ENCODE results near the gene TAGLN. TPM values are rescaled to one million over a fixed set of nuclear protein-coding genes. Genes with fewer than 3 reads are reported as not detected.

Gene TAGLN
- polyA plus RNA-seq, 1 experiment: 3,100 TPM

DNA sequence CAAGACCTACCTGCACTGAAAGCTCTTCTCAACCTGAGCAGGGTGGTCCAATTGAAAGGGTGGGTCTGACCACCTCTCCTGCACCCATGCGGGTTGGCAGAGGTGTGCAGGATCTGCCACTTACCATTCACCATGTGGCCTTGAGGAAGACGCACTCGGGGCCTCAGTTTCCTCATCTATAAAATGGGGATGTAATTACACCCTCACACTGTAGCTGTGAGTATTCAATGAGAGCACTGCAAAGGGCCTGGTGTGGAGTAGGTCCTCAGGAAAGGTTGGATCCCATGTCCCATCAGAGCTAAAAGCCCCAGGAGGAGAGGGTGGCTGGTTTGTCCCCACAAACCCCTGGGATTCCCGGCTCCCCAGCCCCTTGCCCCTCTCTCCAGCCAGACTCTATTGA lies 557 bp upstream of the TAGLN start:
- peak overlapping the region; percentile 88 for H3K4me3 ChIP-seq (ENCODE audit: low read depth, low read length)
- ChIA-PET POLR2A (interaction anchor here (0.6 to 2.4 kb wide), 4 partner anchors 15 to 60 kb away, joined by 3 to 15 read pairs (median 5); no protein-coding TSS in a partner anchor), CTCF (interaction anchor here (0.9 to 2.0 kb wide), 4 partner anchors 24 to 30 kb away, joined by 3 to 4 read pairs (median 3); no protein-coding TSS in a partner anchor)
- peak overlapping the region; percentile 96 for H3K27ac ChIP-seq (ENCODE audit: low read depth, low read length)
- no peak for DNase-seq (ENCODE audit: low read depth, low spot score)
- H3K27me3 ChIP-seq (ENCODE audit: control insufficient read depth, insufficient read depth, low read length): no peaks in the 10 kb centered on the region
- no peaks in the 10 kb centered on the region; the same call in 1 of the 2 replicates for H3K9me3 ChIP-seq (ENCODE audit: control insufficient read depth, insufficient read depth, low read length)
- TF ChIP-seq, protein P1, sequence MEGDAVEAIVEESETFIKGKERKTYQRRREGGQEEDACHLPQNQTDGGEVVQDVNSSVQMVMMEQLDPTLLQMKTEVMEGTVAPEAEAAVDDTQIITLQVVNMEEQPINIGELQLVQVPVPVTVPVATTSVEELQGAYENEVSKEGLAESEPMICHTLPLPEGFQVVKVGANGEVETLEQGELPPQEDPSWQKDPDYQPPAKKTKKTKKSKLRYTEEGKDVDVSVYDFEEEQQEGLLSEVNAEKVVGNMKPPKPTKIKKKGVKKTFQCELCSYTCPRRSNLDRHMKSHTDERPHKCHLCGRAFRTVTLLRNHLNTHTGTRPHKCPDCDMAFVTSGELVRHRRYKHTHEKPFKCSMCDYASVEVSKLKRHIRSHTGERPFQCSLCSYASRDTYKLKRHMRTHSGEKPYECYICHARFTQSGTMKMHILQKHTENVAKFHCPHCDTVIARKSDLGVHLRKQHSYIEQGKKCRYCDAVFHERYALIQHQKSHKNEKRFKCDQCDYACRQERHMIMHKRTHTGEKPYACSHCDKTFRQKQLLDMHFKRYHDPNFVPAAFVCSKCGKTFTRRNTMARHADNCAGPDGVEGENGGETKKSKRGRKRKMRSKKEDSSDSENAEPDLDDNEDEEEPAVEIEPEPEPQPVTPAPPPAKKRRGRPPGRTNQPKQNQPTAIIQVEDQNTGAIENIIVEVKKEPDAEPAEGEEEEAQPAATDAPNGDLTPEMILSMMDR (IDR thresholded peaks at IDR 0.05; ENCODE audit: low read depth, low read length): no peak

GRCh38 chr11:117199916-117200812 lies 994 bp downstream of the TAGLN start:
- TF ChIP-seq, protein P1 (IDR thresholded peaks at IDR 0.05; ENCODE audit: low read depth, low read length): no peak
- Histone ChIP-seq H3K4me3 (ENCODE audit: low read depth, low read length) (peak overlapping the region; percentile 88), H3K9me3 (ENCODE audit: control insufficient read depth, insufficient read depth, low read length) (no peaks in the 10 kb centered on the region; the same call in 1 of the 2 replicates), H3K27me3 (ENCODE audit: control insufficient read depth, insufficient read depth, low read length) (no peaks in the 10 kb centered on the region), H3K27ac (ENCODE audit: low read depth, low read length) (peak overlapping the region; percentile 96)
- ChIA-PET POLR2A (interaction anchor here (0.6 to 2.6 kb wide), 7 partner anchors 11 to 56 kb away, joined by 3 to 15 read pairs (median 7); partner anchors contain the start of genes PAFAH1B2, PCSK7 and SIDT2), CTCF (interaction anchor here (0.6 to 1.3 kb wide), 2 partner anchors 19 to 30 kb away, joined by 3 to 4 read pairs; no protein-coding TSS in a partner anchor)
- DNase-seq (ENCODE audit: low read depth, low spot score): no peak

GRCh38 chr11:117200813-117201657 lies 1.9 kb downstream of the TAGLN start:
- ChIA-PET CTCF (interaction anchor here (1.3 to 3.4 kb wide), 2 partner anchors 20 to 26 kb away, joined by 3 to 9 read pairs; no protein-coding TSS in a partner anchor), POLR2A (interaction anchor here (0.5 to 2.6 kb wide), 7 partner anchors 10 to 57 kb away, joined by 3 to 12 read pairs (median 5); partner anchors contain the start of genes PAFAH1B2 and SIDT2)
- DNase-seq (ENCODE audit: low read depth, low spot score): no peak
- Histone ChIP-seq H3K4me3 (ENCODE audit: low read depth, low read length) (peak overlapping the region; percentile 88), H3K27me3 (ENCODE audit: control insufficient read depth, insufficient read depth, low read length) (no peaks in the 10 kb centered on the region), H3K27ac (ENCODE audit: low read depth, low read length) (peak overlapping the region; percentile 96), H3K9me3 (ENCODE audit: control insufficient read depth, insufficient read depth, low read length) (no peaks in the 10 kb centered on the region; the same call in 1 of the 2 replicates)
- TF ChIP-seq, protein P1 (IDR thresholded peaks at IDR 0.05; ENCODE audit: low read depth, low read length): 0 out of 2 replicates have a peak, but pooled peaks have one; percentile 21

GRCh38 chr11:117201658-117202305 lies 2.6 kb downstream of the TAGLN start:
- H3K27me3 ChIP-seq (ENCODE audit: control insufficient read depth, insufficient read depth, low read length): no peaks in the 10 kb centered on the region
- ChIA-PET POLR2A (interaction anchor here (0.7 to 2.6 kb wide), 5 partner anchors 20 to 58 kb away, joined by 3 to 12 read pairs (median 4); partner anchors contain the start of genes PAFAH1B2 and SIDT2), CTCF (interaction anchor here (0.8 to 3.4 kb wide), 3 partner anchors 21 to 25 kb away, joined by 3 to 9 read pairs (median 3); no protein-coding TSS in a partner anchor)
- TF ChIP-seq, protein P1 (IDR thresholded peaks at IDR 0.05; ENCODE audit: low read depth, low read length): no peak
- DNase-seq (ENCODE audit: low read depth, low spot score): no peak
- H3K9me3 ChIP-seq (ENCODE audit: control insufficient read depth, insufficient read depth, low read length): no peaks in the 10 kb centered on the region; the same call in 1 of the 2 replicates
- H3K4me3 ChIP-seq (ENCODE audit: low read depth, low read length): peak overlapping the region; percentile 88
- H3K27ac ChIP-seq (ENCODE audit: low read depth, low read length): peak overlapping the region; percentile 96
